ENCODE measurements around the gene PDLIM5.

PDLIM5 gene

GRCh38 chr4:94495408-94495807 is 43.7 kb downstream of the PDLIM5 start:
- CTCF ChIA-PET: interaction anchor here (1.0 to 1.6 kb wide), 2 partner anchors 87 to 88 kb away, joined by 3 to 4 read pairs; no protein-coding TSS in a partner anchor
- TF ChIP-seq CTCF (IDR thresholded peaks at IDR 0.05; ENCODE audit: insufficient read depth, low read length, missing control alignments): no peak
- DNase-seq (ENCODE audit: low read depth, low spot score): no peak
- POLR2A ChIA-PET: no interaction called here
- H3K4me3 ChIP-seq (ENCODE audit: low read depth, low read length): no peak overlapping the region

- CTCF ChIA-PET: interaction anchor here (1.1 to 1.2 kb wide), 2 partner anchors 81 to 91 kb away, joined by 3 read pairs; no protein-coding TSS in a partner anchor
- POLR2A ChIA-PET: no interaction called here
- H3K4me3 ChIP-seq (ENCODE audit: low read depth, low read length): no peak overlapping the region
Measured at GRCh38 chr4:94497690-94498089, 45.9 kb downstream of the PDLIM5 start.

GRCh38 chr4:94498502-94498901 is 46.8 kb downstream of the PDLIM5 start:
- no peak overlapping the region for H3K4me3 ChIP-seq (ENCODE audit: low read depth, low read length)
- ChIA-PET CTCF (interaction anchor here (0.6 to 1.1 kb wide), 2 partner anchors 48 to 81 kb away, joined by 3 read pairs; no protein-coding TSS in a partner anchor), POLR2A (no interaction called here)
- no peak for TF ChIP-seq CTCF (IDR thresholded peaks at IDR 0.05; ENCODE audit: insufficient read depth, low read length, missing control alignments)
- no peak for DNase-seq (ENCODE audit: low read depth, low spot score)

More at GRCh38 chr4:94497690-94498089, 45.9 kb downstream of the PDLIM5 start:
- TF ChIP-seq CTCF (IDR thresholded peaks at IDR 0.05; ENCODE audit: insufficient read depth, low read length, missing control alignments): no peak
- no peak for DNase-seq (ENCODE audit: low read depth, low spot score)

GRCh38 chr4:94500685-94501084 is 48.9 kb downstream of the PDLIM5 start:
- POLR2A ChIA-PET: no interaction called here
- H3K4me3 ChIP-seq (ENCODE audit: low read depth, low read length): no peak overlapping the region
- CTCF ChIA-PET: no interaction called here
- TF ChIP-seq CTCF (IDR thresholded peaks at IDR 0.05; ENCODE audit: insufficient read depth, low read length, missing control alignments): no peak
- DNase-seq (ENCODE audit: low read depth, low spot score): no peak

- no peak for TF ChIP-seq CTCF (IDR thresholded peaks at IDR 0.05; ENCODE audit: insufficient read depth, low read length, missing control alignments)
- ChIA-PET CTCF (interaction anchor here (1.8 to 2.0 kb wide), 2 partner anchors 11 to 16 kb away, joined by 4 to 6 read pairs; no protein-coding TSS in a partner anchor), POLR2A (no interaction called here)
Measured at GRCh38 chr4:94504545-94504944, 52.8 kb downstream of the PDLIM5 start.

GRCh38 chr4:94506822-94507221 is 55.1 kb downstream of the PDLIM5 start:
- no peak for DNase-seq (ENCODE audit: low read depth, low spot score)
- ChIA-PET POLR2A (no interaction called here), CTCF (no interaction called here)
- TF ChIP-seq CTCF (IDR thresholded peaks at IDR 0.05; ENCODE audit: insufficient read depth, low read length, missing control alignments): no peak
- no peak overlapping the region for H3K4me3 ChIP-seq (ENCODE audit: low read depth, low read length)

More at GRCh38 chr4:94504545-94504944, 52.8 kb downstream of the PDLIM5 start:
- peak; percentile 76 for DNase-seq (ENCODE audit: low read depth, low spot score)
- no peak overlapping the region for H3K4me3 ChIP-seq (ENCODE audit: low read depth, low read length)
